NCI-H128 (cell line): ENCODE data around the gene PRKCE.

ENCODE experiments used
- DNase-seq: peaks from one replicate; lab custom pipeline; 2025; ENCODE audit not compliant: unreplicated experiment; lab: John Stamatoyannopoulos, UW

The PRKCE gene

GRCh38 chr2:45664635-45665261 is 13.3 kb downstream of the PRKCE start:
- no peak for DNase-seq

- no peak for DNase-seq
Observed at GRCh38 chr2:45668509-45668908, 17.0 kb downstream of the PRKCE start.

GRCh38 chr2:45669032-45669486 is 17.6 kb downstream of the PRKCE start:
- no peak for DNase-seq

- no peak for DNase-seq
Observed at GRCh38 chr2:45670646-45671045, 19.2 kb downstream of the PRKCE start.

GRCh38 chr2:45672138-45672537 is 20.7 kb downstream of the PRKCE start:
- DNase-seq: no peak

GRCh38 chr2:45674035-45674816 is 22.8 kb downstream of the PRKCE start:
- DNase-seq: no peak

- no peak for DNase-seq
Observed at GRCh38 chr2:45675263-45675812, 23.9 kb downstream of the PRKCE start.

GRCh38 chr2:45676088-45676487 is 24.6 kb downstream of the PRKCE start:
- DNase-seq: no peak

GRCh38 chr2:45678791-45679348 is 27.4 kb downstream of the PRKCE start:
- DNase-seq: no peak

GRCh38 chr2:45680351-45680967 is 29.0 kb downstream of the PRKCE start:
- DNase-seq: no peak

- no peak for DNase-seq
Observed at GRCh38 chr2:45681675-45682074, 30.2 kb downstream of the PRKCE start.

- DNase-seq: no peak
Observed at GRCh38 chr2:45683292-45683691, 31.8 kb downstream of the PRKCE start.

- DNase-seq: no peak
Observed at GRCh38 chr2:45684756-45685155, 33.3 kb downstream of the PRKCE start.

GRCh38 chr2:45685260-45685659 is 33.8 kb downstream of the PRKCE start:
- no peak for DNase-seq

GRCh38 chr2:45687964-45688363 is 36.5 kb downstream of the PRKCE start:
- DNase-seq: no peak

GRCh38 chr2:45688479-45689298 is 37.2 kb downstream of the PRKCE start:
- no peak for DNase-seq

- no peak for DNase-seq
Observed at GRCh38 chr2:45690231-45690630, 38.8 kb downstream of the PRKCE start.

- DNase-seq: no peak
Observed at GRCh38 chr2:45691171-45691999, 39.9 kb downstream of the PRKCE start.

GRCh38 chr2:45692566-45692965 is 41.1 kb downstream of the PRKCE start:
- DNase-seq: no peak
